ENCODE measurements around the gene B3GAT3.
A peak's percentile ranks its signal among the peaks of the same experiment; 100 is the strongest.
"Not testable (repeated sequence)": the region's sequence is repeated elsewhere in the genome, so short reads cannot be mapped to it uniquely, and the experiment has no call there.

B3GAT3 gene

GRCh38 chr11:62621567-62622470, at the start of gene B3GAT3:
Gene B3GAT3 (minus strand): TSS chr11:62621986. CDS start chr11:62621947, 39 bp downstream.
- DNase-seq = peak; percentile 97 to 99

DNA sequence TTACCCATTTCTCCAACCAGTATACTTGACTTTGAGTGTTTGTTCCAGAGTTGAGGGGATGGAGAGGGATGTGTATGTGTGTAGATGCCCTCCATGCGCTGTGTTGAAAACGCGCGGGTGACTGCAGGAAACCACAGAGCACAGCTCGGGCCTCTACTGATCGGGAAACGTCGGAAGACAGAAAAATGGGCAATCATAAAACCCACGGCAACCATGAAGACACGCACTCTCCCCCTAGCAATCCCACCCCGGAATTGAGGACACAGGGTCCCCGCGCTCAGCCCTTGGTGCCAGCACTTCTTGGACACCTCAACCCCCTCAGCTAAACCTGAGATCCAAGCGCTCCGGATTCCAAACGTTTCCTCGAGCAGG, 49.4 kb upstream of the B3GAT3 start:
- peak in 1 of 2 donors; percentile 24 for DNase-seq

DNA sequence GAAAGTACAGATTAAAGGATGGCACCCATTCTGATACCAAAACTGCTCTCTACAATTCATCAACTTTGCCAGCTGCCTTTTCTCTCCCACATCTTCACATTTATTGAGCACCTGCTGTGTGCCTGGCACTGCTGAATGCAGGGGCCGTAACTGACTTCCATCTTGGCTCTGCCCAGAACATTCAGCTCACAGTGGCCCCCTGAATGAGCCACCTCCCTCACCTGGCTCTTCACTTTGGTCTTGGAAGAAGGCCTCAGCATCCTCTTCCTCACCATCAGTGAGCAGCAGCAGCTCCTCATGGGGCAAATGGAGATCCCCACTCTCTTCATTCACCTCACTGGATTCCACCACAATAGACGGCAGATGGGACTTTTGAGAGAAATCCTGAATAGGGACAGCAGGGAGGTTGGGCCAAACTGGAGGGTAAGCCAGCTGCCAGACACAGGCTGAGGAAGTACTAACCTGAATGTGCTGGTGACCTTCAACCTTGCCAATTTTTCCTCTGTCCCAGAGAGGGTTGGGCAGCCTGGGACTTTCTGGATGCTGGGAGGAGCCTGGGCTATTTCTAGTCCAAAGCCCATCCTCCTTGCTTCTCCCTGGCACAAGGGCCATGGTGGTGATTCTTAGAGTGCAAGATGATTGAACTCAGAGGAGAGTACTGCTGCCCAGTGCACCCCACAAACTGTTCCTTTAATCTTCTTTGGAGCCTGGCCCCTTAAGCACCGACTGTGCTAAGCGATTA, 47.8 kb upstream of the B3GAT3 start:
- no peak for DNase-seq

GRCh38 chr11:62667460-62667859, 45.7 kb upstream of the B3GAT3 start:
- DNase-seq = no peak

DNA sequence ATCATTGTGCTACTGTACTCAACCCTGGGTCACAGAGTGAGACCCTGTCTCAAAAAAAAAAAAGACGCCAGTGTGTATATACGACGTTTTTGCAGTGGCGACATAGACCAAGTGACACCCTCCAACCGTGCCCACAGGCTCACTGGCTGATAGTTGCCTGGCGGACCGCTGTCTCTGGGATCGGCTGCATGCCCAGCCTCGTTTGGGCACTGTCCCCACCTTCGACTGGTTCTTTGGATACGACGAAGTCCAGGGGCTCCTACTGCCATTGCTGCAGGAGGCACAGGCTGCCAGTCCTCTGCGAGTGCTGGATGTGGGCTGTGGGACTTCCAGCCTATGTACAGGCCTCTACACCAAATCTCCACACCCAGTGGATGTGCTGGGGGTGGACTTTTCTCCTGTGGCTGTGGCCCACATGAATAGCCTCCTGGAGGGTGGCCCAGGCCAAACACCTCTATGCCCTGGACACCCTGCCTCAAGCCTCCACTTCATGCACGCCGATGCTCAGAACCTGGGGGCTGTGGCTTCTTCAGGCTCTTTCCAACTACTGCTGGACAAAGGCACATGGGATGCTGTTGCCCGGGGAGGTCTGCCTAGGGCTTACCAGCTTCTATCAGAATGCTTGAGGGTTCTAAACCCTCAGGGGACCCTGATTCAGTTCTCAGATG, 44.6 kb upstream of the B3GAT3 start:
- no peak for DNase-seq

DNA sequence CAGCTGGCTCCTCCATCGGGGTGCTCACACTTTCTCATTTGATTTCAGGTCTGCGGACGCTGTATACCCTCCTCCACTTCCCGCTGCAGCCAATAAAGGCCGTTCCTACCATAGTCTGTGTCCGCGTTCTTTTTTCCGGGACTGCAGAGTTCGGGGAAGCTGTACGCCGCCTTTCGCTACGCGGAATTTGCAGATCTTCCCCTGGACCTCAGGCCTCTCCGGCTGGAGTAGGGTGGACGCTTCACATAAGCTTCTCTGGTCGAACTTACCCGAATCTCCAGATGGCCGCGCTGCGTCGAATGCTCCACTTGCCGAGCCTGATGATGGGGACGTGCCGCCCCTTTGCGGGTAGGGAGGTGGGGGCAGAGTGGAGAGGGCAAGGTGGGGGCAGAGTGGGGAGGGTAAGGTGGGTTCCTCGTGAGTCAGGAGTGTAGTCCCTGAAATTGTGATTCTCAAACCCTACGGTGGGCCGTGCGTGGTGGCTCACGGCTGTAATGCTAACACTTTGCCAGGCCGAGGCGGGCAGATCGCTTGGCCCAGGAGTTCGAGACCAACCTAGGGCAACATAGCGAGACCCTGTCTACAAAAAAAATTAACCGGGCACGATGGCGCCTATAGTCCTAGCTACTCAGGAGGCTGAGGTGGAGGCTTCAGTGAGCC, 43.9 kb upstream of the B3GAT3 start:
- peak; percentile 64 to 74 for DNase-seq

DNA sequence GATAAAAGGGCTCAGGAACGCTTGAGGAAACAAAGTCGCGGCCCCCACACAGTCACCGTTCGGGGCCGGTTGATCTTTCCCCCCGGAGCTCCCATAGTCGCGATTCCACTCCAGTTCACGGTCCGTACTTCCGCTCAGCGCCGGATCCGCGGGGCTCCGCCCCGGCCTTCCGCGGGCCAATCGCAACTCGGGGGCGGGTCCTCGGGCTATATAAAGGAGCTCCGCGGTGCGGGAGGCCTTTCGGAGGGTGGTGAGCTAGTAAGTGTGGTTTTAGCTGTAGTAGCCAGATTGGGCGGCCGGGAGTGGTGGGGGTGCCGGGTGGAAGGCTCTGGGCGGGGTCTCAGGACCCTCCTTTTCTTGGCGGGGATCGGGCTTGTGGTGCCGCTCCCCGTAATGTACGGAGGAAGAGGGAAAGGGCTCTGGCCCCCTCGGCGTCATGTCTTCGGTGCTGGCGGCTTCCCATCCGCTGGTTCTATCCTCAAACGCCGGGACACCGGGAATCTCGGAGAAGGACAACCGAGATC, 43.4 kb upstream of the B3GAT3 start, which contains the start of the genes C11orf98 and CSKMT:
Gene C11orf98 (minus strand): TSS at position 136 of the 524 bp plus-strand sequence. CDS start 41 bp downstream, at position 95.
Gene CSKMT (plus strand): TSS at position 238 of the 524 bp plus-strand sequence. CDS start 568 bp downstream, outside the sequence.
- peak; percentile 96 for DNase-seq

GRCh38 chr11:62664405-62665074, 42.8 kb upstream of the B3GAT3 start:
- DNase-seq = peak in 1 of 2 donors; percentile 41

DNA sequence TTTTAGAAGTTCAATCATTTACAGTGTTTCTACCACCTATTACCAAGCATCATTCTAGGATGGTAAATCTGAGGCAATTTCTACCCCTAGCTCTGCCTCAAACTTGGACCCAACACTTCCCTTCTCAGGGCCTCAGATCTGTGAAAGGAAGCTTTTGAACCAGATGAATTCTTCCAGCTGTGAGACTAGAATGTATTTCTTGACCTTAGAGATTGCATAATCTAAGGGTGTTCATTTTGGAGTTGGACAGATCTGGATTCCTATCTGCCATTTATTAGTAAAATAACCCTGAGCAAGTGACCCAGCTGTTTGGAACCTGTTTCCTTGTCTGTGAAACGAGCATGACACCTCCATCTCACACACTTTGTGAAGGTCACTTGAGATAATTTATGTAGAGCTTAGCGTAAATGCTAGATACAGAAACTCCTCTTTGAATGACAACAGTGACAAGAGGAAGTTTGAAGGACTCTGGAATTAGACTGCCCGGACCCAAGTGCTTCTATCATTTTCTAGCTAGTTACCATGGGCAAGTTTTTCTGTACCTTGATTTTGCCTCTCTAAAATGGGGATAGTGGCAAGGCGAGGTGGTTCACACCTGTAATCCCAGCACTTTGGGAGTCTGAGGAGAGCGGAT, 35.1 kb upstream of the B3GAT3 start:
- DNase-seq = no peak

GRCh38 chr11:62654297-62654696, 32.5 kb upstream of the B3GAT3 start:
- no peak for DNase-seq

GRCh38 chr11:62652161-62653006, 30.6 kb upstream of the B3GAT3 start:
- DNase-seq = no peak

DNA sequence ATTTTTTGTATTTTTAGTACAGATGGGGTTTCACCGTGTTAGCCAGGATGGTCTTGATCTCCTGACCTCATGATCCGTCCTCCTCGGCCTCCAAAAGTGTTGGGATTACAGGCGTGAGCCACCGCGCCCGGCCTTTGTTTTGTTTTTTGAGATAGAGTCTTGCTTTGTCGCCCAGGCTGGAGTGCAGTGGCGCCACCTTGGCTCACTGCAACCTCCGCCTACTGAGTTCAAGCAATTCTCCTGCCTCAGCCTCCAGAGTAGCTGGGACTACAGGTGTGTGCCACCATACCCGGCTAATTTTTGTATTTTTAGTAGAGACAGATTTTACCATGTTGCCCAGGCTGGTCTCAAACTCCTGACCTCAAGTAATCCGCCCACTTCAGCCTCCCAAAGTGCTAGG, 28.5 kb upstream of the B3GAT3 start:
- not testable (repeated sequence) for DNase-seq

DNA sequence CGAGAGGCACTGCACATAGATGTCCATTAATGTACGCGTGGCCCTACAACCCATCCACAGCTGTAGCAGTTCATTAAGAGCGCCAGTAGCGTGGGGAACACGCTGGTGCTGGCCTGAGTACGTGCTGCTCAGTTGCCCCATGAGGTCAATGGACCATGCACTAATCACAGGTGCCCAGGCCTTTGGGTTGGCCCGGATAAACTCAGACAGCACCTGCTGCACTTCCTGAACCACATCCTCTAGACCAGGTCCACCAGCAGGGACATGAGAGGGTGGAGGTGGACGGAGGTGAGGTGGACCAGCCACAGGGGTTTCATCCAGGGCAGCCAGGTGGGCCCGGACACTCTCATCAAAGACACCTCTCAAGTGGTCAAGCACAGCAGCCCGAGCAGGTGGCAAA, 27.7 kb upstream of the B3GAT3 start:
- DNase-seq = no peak

GRCh38 chr11:62648967-62649364, 27.2 kb upstream of the B3GAT3 start:
- DNase-seq = no peak

DNA sequence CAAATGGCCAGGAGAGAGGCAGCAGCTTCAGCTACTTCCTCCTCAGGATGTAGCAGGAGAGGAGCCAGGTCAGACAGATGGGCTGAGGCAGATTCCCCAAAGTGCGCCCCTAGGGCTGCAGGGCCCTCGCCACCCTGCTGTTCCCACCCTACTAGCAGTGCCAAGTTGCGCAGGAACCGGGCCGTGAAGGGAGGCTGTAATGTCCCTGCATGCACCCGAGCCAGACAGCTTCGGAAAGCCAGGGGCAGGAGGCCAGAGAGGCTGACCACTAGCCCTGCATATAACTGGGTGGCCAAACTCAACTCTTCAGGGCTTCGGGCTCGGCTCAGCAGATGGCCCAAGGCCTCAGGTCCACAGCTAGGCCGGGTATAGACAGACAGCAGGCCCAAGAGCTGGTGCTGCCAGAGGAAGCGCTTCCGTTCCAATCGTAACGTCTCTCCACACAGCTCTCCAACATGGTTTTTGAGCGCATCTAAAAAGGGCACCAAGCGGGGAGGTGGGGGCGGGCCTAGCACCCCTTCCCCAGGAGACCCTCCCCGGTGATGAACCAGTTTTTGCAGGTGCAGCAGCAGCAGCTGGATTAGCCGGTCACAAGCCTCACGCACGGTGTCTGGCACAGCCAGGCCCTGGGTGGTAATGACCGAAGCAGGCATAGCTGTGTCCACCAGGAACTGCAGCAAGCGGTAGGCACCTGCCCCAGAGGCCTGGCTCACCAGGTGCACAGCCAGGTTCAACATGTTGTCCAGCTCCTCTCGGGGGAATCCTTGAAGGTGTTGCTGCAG, 26.6 kb upstream of the B3GAT3 start:
- DNase-seq = no peak

- DNase-seq = no peak
Observed at GRCh38 chr11:62647609-62648005, 25.8 kb upstream of the B3GAT3 start.

GRCh38 chr11:62646825-62647608, 25.2 kb upstream of the B3GAT3 start:
- DNase-seq = no peak

All from activated CD4-positive, alpha-beta T cell treated with anti-CD3 and anti-CD28 coated beads for 4 hours (primary cell).